ENCODE data around the gene SYNGAP1. TPM values are rescaled to one million over a fixed set of nuclear protein-coding genes. Genes with fewer than 3 reads are reported as not detected.

The SYNGAP1 gene
- total and polyA plus RNA-seq, 2 of the 8 experiments (the other 6 are each of a cell fraction or from before 2014, with no cell fraction given): 31.0 to 101 TPM

DNA sequence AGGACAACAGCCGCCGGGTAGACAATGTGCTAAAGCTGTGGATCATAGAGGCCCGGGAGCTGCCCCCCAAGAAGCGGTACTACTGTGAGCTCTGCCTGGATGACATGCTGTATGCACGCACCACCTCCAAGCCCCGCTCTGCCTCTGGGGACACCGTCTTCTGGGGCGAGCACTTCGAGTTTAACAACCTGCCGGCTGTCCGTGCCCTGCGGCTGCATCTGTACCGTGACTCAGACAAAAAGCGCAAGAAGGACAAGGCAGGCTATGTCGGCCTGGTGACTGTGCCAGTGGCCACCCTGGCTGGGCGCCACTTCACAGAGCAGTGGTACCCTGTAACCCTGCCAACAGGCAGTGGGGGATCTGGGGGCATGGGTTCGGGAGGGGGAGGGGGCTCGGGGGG, 17.8 kb downstream of the SYNGAP1 start:
- Histone ChIP-seq H2BK20ac (ENCODE audit: low read length) (no peak overlapping the region), H3K79me1 (ENCODE audit: low read depth, low read length) (peaks cover 3% of the 10 kb centered on the region; the same call in 1 of the 2 replicates), H3K23ac (ENCODE audit: insufficient read length) (no peak overlapping the region), H3K27me3 (replicated peaks in 1 of 4; ENCODE audit: control insufficient read depth in 3 of 4, extremely low read depth in 1 of 4, insufficient read depth in 3 of 4, low read length in 3 of 4) (no peaks in the 10 kb centered on the region), H3K4ac (replicated peaks; ENCODE audit: insufficient read length, low read depth, low read length) (no peak overlapping the region), H3K23me2 (ENCODE audit: low read depth, low read length) (peaks cover 7% of the 10 kb centered on the region), H3K79me2 (ENCODE audit: control insufficient read depth in 1 of 2, insufficient read depth in 2 of 2, low read length in 2 of 2) (peaks cover 0 to 35% of the 10 kb centered on the region in 2 experiments; a peak in 2 of 4 replicates), H3K4me3 (ENCODE audit: extremely low read depth in 1 of 4, insufficient read depth in 2 of 4, low read depth in 3 of 4, low read length in 4 of 4) (no peak overlapping the region), H2AK5ac (ENCODE audit: low read depth, low read length) (no peak overlapping the region), H4K91ac (replicated peaks; ENCODE audit: insufficient read length, low read length) (no peak overlapping the region), H2BK15ac (ENCODE audit: low read length) (no peak overlapping the region), H4K8ac (ENCODE audit: extremely low read depth, insufficient read depth, low read length) (no peak overlapping the region), H3K36me3 (ENCODE audit: control insufficient read depth in 2 of 4, insufficient read depth in 4 of 4, low read length in 3 of 4) (peaks cover 45 to 75% (median 66%) of the 10 kb centered on the region in 4 experiments), H3K9me3 (ENCODE audit: insufficient read depth in 2 of 2, low read depth in 1 of 2, low read length in 1 of 2) (no peaks in the 10 kb centered on the region; a peak in 1 of 4 replicates), H3K4me2 (ENCODE audit: insufficient read depth in 1 of 2, low read depth in 2 of 2, low read length in 2 of 2) (no peak overlapping the region), H2BK12ac (ENCODE audit: low read depth, low read length) (no peak overlapping the region), H4K20me1 (replicated peaks in 1 of 2; ENCODE audit: control insufficient read depth in 1 of 2, insufficient read depth in 2 of 2, low read length in 2 of 2) (peaks cover 4 to 26% of the 10 kb centered on the region in 2 experiments), H2BK120ac (replicated peaks; ENCODE audit: low read depth, low read length) (no peak overlapping the region), H3K27ac (ENCODE audit: low read depth, low read length) (no peak overlapping the region), H4K5ac (ENCODE audit: insufficient read length, low read depth, low read length) (no peak overlapping the region), H3K14ac (ENCODE audit: insufficient read length) (no peak overlapping the region), H3K56ac (replicated peaks; ENCODE audit: insufficient read length, low read depth, low read length) (no peak overlapping the region), H2BK5ac (ENCODE audit: low read depth, low read length) (no peak overlapping the region), H3K9ac (replicated peaks in 1 of 4; ENCODE audit: extremely low read depth in 1 of 4, low read depth in 3 of 4, low read length in 3 of 4) (no peak overlapping the region), H3K18ac (ENCODE audit: extremely low read depth, low read length) (no peak overlapping the region), H2AFZ (ENCODE audit: low read length) (no peak overlapping the region), H3K4me1 (replicated peaks in 1 of 4; ENCODE audit: control insufficient read depth in 3 of 4, insufficient read depth in 4 of 4, low read length in 3 of 4) (peaks cover 0 to 9% (median 7%) of the 10 kb centered on the region in 4 experiments; a peak in 6 of 7 replicates)
- 95% methylated on average over 18 of the region's 18 CpGs; no CpG with 5 or more reads in 1 of the 2 experiments for WGBS, 2 experiments (ENCODE audit: extremely low coverage in 1 of 2, insufficient coverage in 1 of 2, insufficient read length in 1 of 2, insufficient replicate concordance in 2 of 2, low coverage in 1 of 2, low lambda C conversion rate in 2 of 2, missing lambda C conversion rate in 1 of 2)
- ChIA-PET CTCF (ENCODE audit: partially characterized antibody) (interaction anchor here (1.9 kb wide), 1 partner anchor 8 kb away, joined by 6 read pairs; no protein-coding TSS in a partner anchor), POLR2A (ENCODE audit: partially characterized antibody) (interaction anchor here (1.2 to 14.8 kb wide), 2 partner anchors 14 to 19 kb away, joined by 4 to 381 read pairs; partner anchors contain the start of gene ZBTB9)
- no peak for FAIRE-seq
- DNase-seq (ENCODE audit: low read depth in 1 of 2, low spot score in 2 of 2): no peak
- TF ChIP-seq CBX8 (IDR thresholded peaks at IDR 0.05; ENCODE audit: borderline replicate concordance, low read depth, low read length): no peak
- no peak for TF ChIP-seq JUND (IDR thresholded peaks at IDR 0.05; ENCODE audit: low read length)
- no peak for TF ChIP-seq TCF12 (IDR thresholded peaks at IDR 0.05; ENCODE audit: low read depth, low read length)
- no peak for TF ChIP-seq HDAC6 (IDR thresholded peaks at IDR 0.05; ENCODE audit: low read depth, low read length)
- no peak for TF ChIP-seq RAD21 (IDR thresholded peaks at IDR 0.05 in 1 of 2, conservative IDR thresholded peaks at IDR 0.05 in 1 of 2; ENCODE audit: low read depth in 2 of 2, low read length in 2 of 2)
- TF ChIP-seq SIN3A (conservative IDR thresholded peaks at IDR 0.05 in 1 of 2, IDR thresholded peaks at IDR 0.05 in 1 of 2; ENCODE audit: low read depth in 1 of 2, low read length in 2 of 2): no peak
- TF ChIP-seq BRCA1 (IDR thresholded peaks at IDR 0.05; ENCODE audit: low read depth, low read length): no peak
- TF ChIP-seq EP300 (IDR thresholded peaks at IDR 0.05; ENCODE audit: borderline replicate concordance in 1 of 2, low read depth in 2 of 2, low read length in 2 of 2): no peak
- no peak for TF ChIP-seq TAF1 (IDR thresholded peaks at IDR 0.05; ENCODE audit: low read depth, low read length)
- no peak for TF ChIP-seq SIX5 (IDR thresholded peaks at IDR 0.05; ENCODE audit: low read depth, low read length)
- TF ChIP-seq EGR1 (IDR thresholded peaks at IDR 0.05; ENCODE audit: borderline replicate concordance, low read depth, low read length): no peak
